Superior temporal gyrus (tissue), 1 donor: ENCODE measurements around the gene GYG2.
A peak's percentile ranks its signal among the peaks of the same experiment; 100 is the strongest.
"Not testable (repeated sequence)": the region's sequence is repeated elsewhere in the genome, so short reads cannot be mapped to it uniquely, and the experiment has no call there.

Source experiments
- DNase-seq: peaks from one replicate; pipeline ENCODE4 v3.0.0-alpha.2; 2016; ENCODE audit errors: extremely low spot score

Gene GYG2

DNA sequence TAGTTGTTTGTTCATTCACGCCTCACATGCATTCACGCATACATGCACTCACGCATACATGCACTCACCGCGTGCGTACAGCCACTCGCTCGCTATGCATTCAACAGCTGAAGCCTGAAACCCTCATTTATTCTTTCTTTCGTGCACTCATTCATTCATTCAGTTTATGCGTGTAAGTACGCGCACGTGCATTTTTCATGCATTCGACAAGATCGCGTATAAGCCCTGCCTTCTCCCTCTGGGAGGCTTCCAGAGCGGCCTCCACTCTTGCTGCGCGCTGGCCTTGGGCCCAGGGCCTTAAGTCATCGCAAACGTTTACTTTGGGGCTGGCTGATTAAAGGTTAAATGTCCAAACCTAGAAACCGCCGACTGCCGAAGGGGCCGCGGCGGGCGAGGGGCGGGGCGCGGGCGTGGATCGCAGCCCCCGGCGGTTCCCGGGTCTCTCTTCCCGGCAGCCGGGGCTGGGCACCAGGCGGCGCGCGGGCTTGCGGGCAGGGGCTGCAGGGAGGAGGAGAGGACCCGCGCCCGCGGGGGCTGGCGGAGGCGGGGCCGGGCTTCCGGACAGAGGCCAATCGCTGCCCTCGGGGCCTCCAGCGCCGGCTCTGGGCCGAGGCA is at the start of gene GYG2:
TSS of gene GYG2 (plus strand) at position 587 of the 615 bp plus-strand sequence. CDS start 1,259 bp downstream, outside the sequence.
- DNase-seq, result no peak

DNA sequence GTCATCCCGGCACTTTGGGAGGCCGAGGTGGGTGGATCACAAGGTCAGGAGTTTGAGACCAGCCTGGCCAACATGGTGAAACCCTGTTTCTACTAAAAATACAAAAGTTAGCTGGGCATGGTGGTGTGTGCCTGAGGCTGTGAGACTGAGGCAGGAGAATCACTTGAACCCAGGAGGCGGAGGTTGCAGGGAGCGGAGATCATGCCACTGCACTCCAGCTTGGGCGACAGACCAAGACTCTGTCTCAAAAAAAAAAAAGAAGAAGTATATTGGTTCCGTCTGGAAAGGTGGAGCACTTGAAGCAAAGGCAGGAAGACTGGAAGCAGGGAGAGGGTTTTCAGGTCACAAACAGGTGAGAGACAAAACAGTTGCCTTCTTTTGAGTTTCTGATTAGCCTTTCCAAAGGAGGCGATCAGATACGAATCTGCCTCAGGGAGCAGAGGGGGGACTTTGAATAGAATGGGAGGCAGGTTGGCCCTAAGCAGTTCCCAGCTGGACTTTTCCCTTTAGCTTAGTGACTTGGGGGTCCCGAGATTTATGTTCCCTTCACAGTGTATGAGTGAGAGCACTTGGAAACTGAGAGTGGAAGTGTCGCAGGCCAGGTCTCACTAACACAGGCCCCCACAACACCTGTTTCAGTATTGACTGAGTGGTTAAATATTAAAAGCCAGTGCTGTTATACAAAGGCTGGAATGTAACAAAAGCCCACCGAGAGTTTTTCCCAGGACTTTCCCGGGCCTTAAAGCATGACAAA is 48.1 kb upstream of the GYG2 start:
- not testable (repeated sequence) for DNase-seq

DNA sequence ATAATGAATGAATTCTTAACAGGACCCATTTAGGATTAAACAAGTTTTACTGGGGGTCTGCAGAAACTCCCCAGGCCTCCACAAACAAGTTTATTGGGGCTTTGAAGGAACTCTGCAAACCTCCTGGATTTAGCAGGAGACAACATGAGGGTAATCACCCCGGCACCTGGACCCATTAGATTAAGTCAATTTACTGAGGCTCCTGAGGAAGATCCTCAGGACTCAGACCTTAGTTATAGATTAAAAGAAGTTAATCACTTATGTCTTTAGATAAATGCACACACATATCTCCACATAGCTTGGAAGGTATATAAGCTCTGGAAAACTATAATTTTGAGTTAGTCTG is 47.5 kb upstream of the GYG2 start:
- DNase-seq, result no peak

DNA sequence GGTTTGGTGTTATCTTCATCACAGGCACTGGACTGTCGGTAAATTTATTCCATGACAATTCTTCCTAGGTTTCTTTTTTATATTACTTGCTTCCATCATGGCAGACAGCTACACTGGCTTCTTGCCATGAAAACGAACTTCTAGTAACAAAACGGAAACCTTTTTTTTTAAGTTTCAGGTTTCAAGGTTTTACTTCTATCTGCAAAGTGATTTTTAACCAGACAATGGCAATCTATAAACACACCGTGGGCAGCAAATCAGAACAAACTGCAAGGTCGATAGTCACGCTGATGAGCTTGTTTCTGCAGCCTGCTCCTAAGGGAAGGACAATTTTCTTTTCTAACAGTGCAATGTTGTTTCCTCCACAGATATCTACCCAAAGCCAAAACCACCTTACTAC is 47.0 kb upstream of the GYG2 start:
- no peak for DNase-seq

DNA sequence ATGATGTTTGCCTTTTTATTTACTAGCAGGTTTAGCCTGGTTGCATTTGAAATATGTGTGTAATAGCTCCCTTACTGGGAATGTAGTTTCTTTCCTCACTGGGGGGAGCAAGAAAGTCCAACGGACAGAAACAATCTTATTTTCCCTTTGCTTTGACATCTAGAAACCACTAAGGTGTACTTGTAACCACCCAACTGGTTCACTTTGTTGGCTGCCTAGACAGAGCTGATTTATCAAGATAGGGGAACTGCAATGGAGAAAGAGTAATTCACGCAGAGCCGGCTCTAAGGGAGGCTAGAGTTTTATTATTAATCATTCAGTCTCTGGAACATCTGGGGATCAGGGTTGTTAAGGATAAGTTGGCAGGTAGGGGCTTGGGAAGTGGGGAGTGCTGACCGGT is 46.6 kb upstream of the GYG2 start:
- no peak for DNase-seq

DNA sequence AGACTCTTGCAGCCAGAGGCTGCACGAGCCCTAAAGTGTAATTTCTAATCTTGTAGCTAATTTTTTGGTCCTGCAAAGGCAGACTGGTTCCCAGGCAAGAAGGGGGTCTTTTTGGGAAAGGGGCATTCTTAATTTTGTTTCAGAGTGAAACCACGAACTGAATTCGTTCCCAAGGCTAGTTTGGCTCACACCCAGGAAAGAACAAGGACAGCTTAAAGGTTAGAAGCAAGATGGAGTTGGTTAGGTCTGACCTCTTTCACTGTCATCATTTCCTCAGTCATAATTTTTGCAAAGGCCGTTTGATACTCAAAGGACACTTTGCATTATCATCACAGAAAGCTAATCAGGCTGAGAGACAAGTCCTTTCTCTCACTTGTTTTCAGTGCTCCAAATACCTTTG is 46.0 kb upstream of the GYG2 start:
- no peak for DNase-seq

DNA sequence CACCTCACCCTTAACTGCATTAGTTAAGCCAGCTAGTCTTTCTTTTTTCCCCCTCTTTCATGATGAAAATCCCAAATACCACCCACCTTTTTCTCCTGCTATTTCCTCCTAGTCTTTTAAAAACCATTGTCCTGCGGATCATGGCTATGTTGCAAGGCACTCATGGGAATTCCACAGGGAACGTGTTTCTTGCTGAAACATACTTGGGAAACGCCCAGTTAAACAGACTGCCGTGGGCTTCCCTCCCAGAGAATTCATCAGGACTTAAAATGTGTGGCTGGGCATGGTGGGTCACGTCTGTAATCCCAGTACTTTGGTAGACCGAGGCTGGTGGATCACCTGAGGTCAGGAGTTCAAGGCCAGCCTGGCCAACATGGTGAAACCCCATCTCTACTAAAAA is 44.7 kb upstream of the GYG2 start:
- DNase-seq, result no peak

DNA sequence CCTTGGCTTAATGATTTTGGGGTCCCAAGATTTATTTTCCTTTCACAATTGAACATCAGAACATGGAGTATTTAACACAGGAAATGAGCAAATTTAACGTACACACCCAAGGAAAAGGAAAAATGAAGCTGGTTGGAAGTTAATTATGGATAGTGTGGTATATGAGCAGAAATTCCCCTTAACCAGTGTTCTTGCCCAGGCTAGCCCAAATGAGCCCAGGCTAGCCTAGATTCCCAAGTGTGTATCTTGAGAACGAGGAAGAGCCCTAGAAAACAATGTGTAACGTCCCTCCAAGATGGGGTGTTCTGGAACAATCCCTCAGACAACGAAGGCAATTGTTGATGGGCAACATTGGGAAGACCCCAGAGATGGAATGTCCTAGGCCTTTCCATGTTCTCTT is 43.2 kb upstream of the GYG2 start:
- DNase-seq, result no peak

DNA sequence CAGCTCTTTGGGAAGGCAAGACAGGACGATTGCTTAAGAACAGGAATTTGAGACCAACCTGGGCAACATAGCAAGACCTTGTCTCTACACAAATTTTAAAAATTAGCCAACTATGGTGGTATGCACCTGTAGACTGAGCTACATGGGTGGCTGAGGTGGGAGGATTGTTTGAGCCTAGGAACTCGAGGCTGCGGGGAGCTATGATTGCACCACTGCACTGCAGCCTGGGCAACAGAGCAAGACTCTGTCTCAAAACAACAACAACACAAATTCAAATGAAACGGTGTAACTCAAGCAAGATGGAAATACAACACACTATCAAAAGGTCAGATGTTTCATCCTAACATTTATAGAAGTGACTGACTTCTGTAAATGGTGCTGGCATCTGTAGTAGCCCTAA is 39.8 kb upstream of the GYG2 start:
- no peak for DNase-seq

DNA sequence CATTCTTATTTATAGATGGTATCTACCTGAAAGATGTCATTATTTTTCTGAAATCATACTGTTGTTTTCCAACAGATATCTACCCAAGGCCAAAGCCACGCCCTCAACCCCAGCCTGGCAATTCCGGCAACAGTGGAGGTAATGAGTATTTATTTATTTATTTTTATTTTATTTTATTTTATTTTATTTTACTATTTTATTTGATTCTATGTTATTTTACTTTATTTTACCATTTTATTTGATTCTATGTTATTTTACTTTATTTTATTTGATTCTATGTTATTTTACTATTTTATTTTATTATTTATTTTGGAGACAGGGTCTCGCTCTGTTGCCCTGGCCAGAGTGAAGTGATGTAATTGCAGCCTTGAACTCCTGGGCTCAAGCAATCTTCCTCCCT is 39.2 kb upstream of the GYG2 start:
- no peak for DNase-seq

DNA sequence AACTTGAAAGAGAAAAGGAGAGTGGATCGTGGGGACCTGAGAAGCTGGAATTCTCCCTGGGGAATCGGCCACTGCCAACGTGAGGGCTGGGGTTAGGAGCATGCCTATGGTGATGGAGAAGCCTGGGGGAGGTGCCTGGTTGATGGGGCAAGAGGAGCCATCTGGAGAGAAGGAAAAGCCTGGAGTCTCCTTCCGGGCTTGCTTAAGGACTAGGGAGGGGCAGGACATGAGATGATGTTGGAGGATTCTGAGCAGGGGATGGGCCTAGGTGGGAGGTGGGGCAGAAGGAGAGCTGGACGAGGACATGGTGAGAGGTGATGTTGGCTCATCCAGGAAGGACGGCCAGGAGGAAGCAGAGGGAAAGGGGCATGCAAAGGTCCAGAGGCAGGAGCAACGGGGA is 35.0 kb upstream of the GYG2 start:
- DNase-seq, result no peak

DNA sequence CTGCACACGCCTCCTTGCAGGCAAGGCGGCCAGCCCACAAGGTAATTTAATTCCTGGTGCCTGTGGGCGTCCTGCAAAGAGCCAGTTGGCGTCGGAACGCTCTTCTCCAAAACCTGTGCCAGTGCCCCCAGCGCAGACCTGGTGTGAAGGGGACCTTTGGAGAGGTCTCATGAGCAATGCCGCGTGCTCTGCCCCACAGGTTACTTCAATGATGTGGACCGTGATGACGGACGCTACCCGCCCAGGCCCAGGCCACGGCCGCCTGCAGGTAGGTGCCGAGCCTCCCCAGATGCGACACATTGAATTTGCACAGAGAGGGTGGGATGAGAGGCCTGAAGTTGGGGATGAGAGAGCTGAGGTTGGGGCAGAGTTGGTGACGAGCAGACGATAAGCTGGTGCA is 34.4 kb upstream of the GYG2 start:
- DNase-seq, result no peak

DNA sequence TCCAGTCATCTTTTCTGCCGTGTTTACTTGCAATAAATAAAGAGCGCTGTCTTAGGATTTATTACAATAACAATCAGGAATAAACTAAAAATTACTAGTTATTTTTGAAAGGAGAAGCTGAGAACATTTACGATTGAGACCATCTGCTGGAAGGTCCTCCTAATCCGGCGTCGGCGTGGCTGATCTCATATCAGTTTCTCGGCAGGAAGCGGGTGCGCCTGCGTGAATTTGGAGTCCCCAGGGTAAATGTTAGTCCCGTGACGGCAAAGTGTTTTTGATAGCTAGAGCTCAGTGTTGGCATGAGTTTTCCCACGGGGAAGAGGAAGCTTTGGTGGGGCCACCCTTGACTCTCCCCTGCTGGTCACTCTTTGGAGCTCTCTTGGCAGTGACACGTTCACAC is 31.9 kb upstream of the GYG2 start:
- DNase-seq, result not testable (repeated sequence)

DNA sequence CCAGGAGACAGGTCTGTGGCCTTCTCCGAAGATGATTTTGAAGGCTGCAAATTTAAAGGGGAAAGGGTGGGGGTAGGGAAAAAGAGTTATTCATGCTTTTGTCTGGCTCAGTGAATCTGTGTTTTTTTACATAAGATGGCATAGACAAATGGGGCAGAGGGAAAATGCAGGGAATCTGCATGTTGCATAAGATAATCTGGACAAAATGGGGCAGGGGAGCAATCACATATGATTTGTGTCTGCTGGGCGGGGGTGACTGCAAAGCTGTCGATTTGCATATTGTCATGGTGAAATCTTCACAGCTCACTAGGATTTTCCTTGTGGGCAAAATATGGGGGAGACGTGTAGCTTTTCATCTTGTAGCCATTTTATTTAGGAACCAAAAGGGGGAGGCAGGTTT is 29.4 kb upstream of the GYG2 start:
- DNase-seq, result no peak

DNA sequence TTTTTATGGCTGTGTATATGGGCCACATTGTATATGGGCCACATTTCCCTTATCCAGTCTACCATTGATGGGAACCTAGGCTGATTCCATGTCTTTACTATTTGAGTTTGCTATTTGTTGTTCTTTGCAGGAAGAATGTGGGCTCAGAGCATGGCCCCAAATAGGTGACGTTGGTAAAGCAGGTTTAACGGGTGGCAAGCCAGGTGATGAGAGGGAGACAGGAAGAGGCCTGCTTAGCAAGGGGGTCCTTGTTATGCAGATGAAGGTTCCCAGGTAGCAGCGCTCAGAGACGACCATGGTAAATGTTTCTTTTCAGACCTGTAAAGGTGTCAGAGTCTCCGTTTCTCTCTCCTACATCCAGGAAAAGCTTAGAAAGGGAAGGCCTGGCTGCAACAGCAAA is 28.8 kb upstream of the GYG2 start:
- DNase-seq, result not testable (repeated sequence)

DNA sequence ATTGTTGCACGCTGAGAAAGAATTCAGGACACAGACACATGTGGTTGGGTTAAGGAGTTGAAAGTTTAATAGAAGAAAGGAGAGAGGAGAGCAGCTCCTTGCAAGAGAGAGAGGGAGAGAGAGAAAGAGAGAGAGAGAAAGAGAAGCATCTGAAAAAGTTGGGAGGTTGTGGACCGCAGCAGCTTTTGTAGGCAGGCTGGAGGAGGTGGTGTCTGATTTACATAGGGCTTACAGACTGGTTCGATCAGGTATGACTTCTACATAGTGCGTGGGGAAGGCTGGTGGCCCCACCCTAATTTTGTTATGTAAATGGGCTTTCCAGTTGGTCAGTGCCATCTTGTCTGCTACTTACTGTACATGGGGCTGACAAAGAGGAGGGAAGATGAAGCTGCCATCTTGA is 27.5 kb upstream of the GYG2 start:
- no peak for DNase-seq

DNA sequence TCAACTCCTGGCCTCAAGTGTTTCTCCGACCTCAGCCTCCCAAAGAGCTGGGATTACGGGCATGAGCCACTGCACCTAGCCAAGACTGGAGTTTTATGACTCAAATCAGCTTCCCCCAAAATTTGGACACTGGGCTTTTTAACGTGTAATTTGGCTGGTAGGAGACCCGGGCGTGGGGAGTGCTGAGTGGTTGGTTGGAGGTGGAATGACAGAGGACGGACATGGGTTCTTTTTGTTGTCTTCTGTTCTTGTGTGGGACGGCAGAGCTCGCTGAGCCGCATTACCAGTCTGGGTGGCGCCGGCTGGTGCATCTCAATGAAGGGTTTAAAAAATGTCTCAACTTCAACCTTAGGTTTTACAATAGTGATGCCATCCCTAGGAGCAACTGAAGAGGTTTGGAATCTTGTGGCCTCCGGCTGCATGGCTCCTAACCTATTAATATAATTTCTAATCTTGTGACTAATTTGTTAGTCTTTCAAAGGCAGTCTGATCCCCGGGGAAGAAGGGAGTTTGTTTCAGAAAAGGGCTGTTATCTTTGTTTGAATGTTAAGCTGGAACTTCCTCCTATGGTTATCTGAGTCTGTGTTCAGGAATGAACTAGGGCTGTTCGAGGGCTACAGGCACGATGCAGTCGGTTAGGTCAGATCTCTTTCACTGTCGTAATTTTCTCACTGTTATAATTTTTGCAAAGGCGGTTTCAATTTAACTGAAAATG is 26.2 kb upstream of the GYG2 start:
- not testable (repeated sequence) for DNase-seq

DNA sequence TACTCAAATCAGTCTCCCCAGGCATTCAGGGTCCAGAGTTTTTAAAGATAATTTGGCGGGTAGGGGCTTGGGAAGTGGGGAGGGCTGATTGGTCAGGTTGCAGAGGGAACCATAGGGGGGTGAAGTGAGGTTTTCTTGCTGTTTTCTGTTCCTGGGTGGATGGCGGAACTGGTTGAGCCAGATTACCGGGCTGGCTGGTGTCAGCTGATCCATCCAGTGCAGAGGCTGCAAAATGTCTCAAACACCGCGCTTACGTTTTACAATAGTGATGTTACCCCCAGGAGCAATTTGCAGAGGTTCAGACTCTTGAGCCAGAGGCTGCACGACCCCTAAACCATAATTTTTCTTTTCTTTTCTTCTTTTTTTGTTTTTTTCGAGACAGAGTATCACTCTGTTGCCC is 25.2 kb upstream of the GYG2 start:
- DNase-seq, result not testable (repeated sequence)

DNA sequence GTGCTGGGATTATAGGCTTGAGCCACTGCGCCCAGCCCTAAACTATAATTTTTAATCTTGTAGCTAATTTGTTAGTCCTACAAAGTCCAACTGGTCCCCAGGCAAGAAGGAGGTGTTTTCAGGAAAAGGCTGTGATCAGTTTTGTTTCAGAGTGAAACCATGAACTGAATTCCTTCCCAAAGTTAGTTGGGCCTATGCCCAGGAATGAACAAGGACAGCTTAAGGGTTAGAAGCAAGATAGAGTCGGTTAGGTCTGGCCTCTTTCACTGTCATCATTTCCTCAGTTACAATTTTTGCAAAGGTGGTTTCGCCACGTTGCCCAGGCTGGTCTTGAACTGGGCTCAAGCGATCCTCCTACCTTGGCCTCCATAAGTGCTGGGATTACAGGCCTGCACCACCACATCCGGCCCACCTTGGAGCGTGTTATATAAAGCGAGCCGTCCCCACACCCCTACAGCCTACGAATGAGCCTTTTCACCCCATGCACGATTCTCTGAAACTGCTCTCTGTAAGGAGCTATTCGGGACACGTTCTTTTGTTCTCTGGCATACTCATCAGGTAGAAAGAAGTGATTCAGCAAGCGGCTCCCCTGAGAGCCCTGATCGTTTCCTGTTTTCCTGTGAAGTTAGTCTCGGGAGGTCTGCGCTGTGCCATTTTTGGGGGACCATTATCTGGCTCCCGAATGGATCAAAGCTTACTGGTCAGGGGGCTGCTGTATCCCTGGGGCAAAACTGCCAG is 24.5 kb upstream of the GYG2 start:
- not testable (repeated sequence) for DNase-seq

DNA sequence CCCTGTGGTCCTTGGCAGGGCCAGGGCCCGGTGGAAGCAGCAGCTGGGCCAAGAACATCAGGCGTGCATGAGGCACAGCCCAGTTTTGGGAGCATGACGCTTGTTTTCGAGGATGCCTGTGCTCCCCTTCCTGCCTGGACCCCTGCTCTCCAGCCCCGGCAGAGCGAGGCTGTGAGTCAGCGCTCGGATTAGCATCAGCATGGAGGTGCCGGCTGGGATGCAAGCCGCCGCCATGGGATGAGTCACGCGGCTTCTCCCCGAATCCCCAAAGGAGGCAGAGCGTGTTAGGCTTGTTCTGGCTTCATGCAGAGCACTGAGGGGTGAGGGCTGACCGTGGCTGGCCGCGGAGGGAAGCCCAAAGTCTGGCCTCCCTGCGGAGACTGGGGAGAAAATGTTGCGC is 23.9 kb upstream of the GYG2 start:
- not testable (repeated sequence) for DNase-seq

DNA sequence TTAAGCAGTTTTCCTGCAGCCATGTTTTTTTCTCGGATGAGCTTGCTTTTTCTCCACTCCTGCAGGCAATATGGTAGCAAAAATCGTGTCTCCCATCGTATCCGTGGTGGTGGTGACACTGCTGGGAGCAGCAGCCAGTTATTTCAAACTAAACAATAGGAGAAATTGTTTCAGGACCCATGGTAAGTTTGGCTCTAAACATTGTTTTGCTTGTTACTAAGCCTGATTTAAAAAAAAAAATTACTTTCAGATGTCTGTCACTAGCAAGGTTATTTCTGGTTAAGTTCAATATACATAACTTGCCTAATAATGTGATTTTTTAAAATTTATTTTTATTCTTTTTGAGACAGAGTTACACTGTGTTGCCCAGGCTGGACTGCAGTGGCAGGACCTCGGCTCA is 17.5 kb upstream of the GYG2 start:
- no peak for DNase-seq

DNA sequence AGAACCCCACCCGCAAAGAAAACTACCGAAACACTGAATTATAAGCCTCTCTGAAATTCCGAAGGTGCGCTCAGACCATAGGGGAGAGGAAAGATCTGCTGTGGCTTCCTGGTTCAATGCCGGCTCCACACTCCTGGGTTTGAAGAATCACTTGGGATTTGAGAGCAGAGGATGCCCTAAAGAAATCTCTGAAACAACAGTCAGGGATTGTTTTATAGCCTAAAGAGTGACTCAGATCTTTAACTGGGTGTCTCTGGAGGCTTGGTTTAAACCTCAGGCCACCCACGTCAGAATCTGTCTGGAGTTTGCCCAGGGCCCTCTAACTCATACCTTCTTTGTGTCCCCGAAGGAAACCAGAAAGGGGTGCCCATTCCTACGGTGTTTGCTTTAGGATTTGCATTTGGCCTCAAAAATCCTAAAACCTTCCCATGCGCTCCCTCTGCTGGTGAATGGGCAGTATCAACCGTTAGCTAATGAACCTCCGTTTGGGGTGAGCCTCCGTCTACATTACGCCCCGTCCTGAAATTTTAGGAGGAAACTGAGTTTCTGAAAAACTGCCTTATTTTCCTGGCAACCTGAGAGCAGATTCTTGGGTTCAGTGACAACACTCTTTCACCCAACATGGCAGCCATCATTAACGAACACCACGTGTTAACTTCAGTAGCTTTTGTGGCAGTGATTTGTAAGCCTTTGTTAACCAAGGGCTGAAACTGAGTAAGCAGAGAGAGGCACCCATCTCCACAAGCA is 16.4 kb upstream of the GYG2 start:
- peak; percentile 53 for DNase-seq
